Neural cell (in vitro differentiated cells): ENCODE results near the gene IFNK.

Source experiments
- CTCF ChIP-seq: fragments of 450-650 bp; IDR thresholded peaks from 2 replicates; pipeline ENCODE4 v1.5.1; 2014; ENCODE audit warnings: antibody characterized with exemption, mild to moderate bottlenecking, moderate library complexity; ENCODE audit not compliant: poor library complexity, severe bottlenecking
- EZH2 ChIP-seq: fragments of 200-600, 300-800 bp; shearing (Covaris generic), sonication (generic); IDR thresholded peaks from 2 replicates; pipeline ENCODE4 v1.6.1; 2014; ENCODE audit warnings: antibody characterized with exemption, low read length, borderline replicate concordance, mild to moderate bottlenecking; ENCODE audit not compliant: insufficient read depth, poor library complexity, severe bottlenecking
- POLR2AphosphoS5 ChIP-seq: IDR thresholded peaks from 2 replicates; pipeline ENCODE4 v1.6.1; 2012
- RAD21 ChIP-seq: fragments of 450-650 bp; conservative IDR thresholded peaks from 2 replicates; pipeline ENCODE4 v1.6.1; 2014; ENCODE audit warnings: antibody characterized with exemption, mild to moderate bottlenecking, moderate library complexity
- REST ChIP-seq: IDR thresholded peaks from 2 replicates; pipeline ENCODE4 v1.6.1; 2012; ENCODE audit warnings: borderline replicate concordance

GRCh38 chr9:27569406-27569805 lies 45.3 kb downstream of the IFNK start:
- no peak for TF ChIP-seq POLR2AphosphoS5
- no peak for TF ChIP-seq RAD21
- TF ChIP-seq EZH2, result no peak
- TF ChIP-seq CTCF, result no peak
- TF ChIP-seq REST, result no peak
